Uterus (tissue), 2 donors: Measurements from ENCODE around the gene NR2C2AP.
"Not testable (repeated sequence)": the region's sequence is repeated elsewhere in the genome, so short reads cannot be mapped to it uniquely, and the experiment has no call there.

ENCODE experiments used
- CTCF ChIP-seq, 4 experiments: fragments of 200-600 bp in 2 of 4; fragments of 450-650 bp in 2 of 4; sonication (generic) in 2 of 4; IDR thresholded peaks; one replicate each; pipeline ENCODE4 v1.5.1; 2016 to 2019; ENCODE audit warnings: antibody characterized with exemption in 4 of 4, mild to moderate bottlenecking in 2 of 4, moderate library complexity in 1 of 4
- POLR2A ChIP-seq, 2 donors: fragments of 450-650 bp; IDR thresholded peaks; one replicate each; pipeline ENCODE4 v1.6.1; 2016; ENCODE audit warnings: antibody characterized with exemption in 2 of 2, mild to moderate bottlenecking in 1 of 2, moderate library complexity in 1 of 2

GRCh38 chr19:19173243-19173642, 30.0 kb downstream of the NR2C2AP start:
- TF ChIP-seq CTCF, POLR2A (IDR thresholded peaks at IDR 0.05): not testable (repeated sequence)
